GM19240 (cell line): ENCODE data around the gene GABRR2.

Source experiments
- DNase-seq: peaks from one replicate; pipeline ENCODE4 v3.0.0; 2011; ENCODE audit warnings: low spot score; ENCODE audit not compliant: insufficient read length

Gene GABRR2

GRCh38 chr6:89212472-89212871 lies 102.6 kb downstream of the GABRR2 start:
- DNase-seq: no peak

GRCh38 chr6:89209457-89209856 lies 105.6 kb downstream of the GABRR2 start:
- no peak for DNase-seq

GRCh38 chr6:89208551-89208950 lies 106.5 kb downstream of the GABRR2 start:
- no peak for DNase-seq
